Mucosa of descending colon (tissue), 3 donors: ENCODE data around the gene E2F2. TPM values are rescaled to one million over a fixed set of nuclear protein-coding genes. Genes with fewer than 3 reads are reported as not detected.
"Not testable (repeated sequence)": the region's sequence is repeated elsewhere in the genome, so short reads cannot be mapped to it uniquely, and the experiment has no call there.

Experiments
- ATAC-seq: fragments of 200-7000 bp; cut with Tn5 transposase; one replicate; pipeline ENCODE4 v1.9.1; 2020; ENCODE audit warnings: mild to moderate bottlenecking, moderate library complexity
- DNase-seq, 3 donors: peaks; one replicate each; pipeline ENCODE4 v3.0.0-alpha.2; 2020
- H3K36me3 ChIP-seq: fragments of 200-600 bp; one replicate; pipeline ENCODE4 v1.8.0; 2021; ENCODE audit warnings: low read depth, mild to moderate bottlenecking
- H3K4me1 ChIP-seq: fragments of 200-600 bp; one replicate; pipeline ENCODE4 v1.8.0; 2021; ENCODE audit warnings: low read depth, mild to moderate bottlenecking
- H3K4me3 ChIP-seq: fragments of 200-600 bp; one replicate; pipeline ENCODE4 v1.8.0; 2021; ENCODE audit warnings: mild to moderate bottlenecking
- H3K9me3 ChIP-seq: fragments of 200-600 bp; one replicate; pipeline ENCODE4 v1.8.0; 2021; ENCODE audit warnings: mild to moderate bottlenecking
- intact Hi-C, 2 donors: fragments of 100-400 bp; cut with DNase I in 1 of 2; cut with micrococcal nuclease in 1 of 2; formaldehyde crosslinking; loops; one replicate each; pipeline versions ENCODE4 v1.11.0 to v1.11.1; 2022; cut with DNase I, micrococcal nuclease
- total RNA-seq, 3 donors: library from RNA; stranded (reverse); fragmentation: NEBNext Ultra II Directional in 2 of 3; extraction: Animal tissue kit (Norgen Biotek cat#: 25700) in 2 of 3; gene quantifications; one replicate each; pipeline versions ENCODE4 v1.2.1 to v1.2.4, GENCODE V29; 2021 to 2023
- TF ChIP-seq, protein P1 (sequence below): fragments of 200-600 bp; IDR thresholded peaks from one replicate; pipeline ENCODE4 v1.8.0; 2022; ENCODE audit warnings: antibody characterized with exemption, mild to moderate bottlenecking
- donor health status: DM: no; HTN: no; CAD: no; lungs with moderate emphysema.
- donor health status: DM: no; HTN: no; CAD: no.
- donor health status: DM: no; HTN: yes; CAD: no.

Gene E2F2
- total RNA-seq, 3 donors from 2014 or later = 8.6 to 18.0 (median 14.5) TPM

DNA sequence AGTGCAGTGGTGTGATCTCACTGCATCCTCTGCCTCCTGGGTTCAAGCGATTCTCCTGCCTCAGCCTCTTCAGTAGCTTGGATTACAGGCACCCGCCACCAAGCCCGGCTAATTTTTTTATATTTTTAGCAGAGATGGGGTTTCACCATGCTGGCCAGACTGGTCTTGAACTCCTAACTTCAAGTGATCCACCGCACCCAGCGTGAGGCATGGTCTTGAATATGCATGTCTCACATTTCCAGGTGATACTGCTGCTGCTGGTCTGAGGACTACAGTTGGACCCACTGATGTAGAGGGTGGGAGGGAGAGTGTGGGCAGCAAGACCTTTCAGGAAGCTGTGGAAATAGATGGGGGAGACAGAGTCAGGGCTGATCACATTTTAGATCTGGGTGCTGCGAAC lies 25.2 kb downstream of the E2F2 start:
- TF ChIP-seq, protein P1, sequence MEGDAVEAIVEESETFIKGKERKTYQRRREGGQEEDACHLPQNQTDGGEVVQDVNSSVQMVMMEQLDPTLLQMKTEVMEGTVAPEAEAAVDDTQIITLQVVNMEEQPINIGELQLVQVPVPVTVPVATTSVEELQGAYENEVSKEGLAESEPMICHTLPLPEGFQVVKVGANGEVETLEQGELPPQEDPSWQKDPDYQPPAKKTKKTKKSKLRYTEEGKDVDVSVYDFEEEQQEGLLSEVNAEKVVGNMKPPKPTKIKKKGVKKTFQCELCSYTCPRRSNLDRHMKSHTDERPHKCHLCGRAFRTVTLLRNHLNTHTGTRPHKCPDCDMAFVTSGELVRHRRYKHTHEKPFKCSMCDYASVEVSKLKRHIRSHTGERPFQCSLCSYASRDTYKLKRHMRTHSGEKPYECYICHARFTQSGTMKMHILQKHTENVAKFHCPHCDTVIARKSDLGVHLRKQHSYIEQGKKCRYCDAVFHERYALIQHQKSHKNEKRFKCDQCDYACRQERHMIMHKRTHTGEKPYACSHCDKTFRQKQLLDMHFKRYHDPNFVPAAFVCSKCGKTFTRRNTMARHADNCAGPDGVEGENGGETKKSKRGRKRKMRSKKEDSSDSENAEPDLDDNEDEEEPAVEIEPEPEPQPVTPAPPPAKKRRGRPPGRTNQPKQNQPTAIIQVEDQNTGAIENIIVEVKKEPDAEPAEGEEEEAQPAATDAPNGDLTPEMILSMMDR = no peak
- Histone ChIP-seq H3K4me3 (no peak overlapping the region), H3K4me1 (no peaks in the 10 kb centered on the region), H3K9me3 (no peaks in the 10 kb centered on the region), H3K36me3 (no peaks in the 10 kb centered on the region)
- intact Hi-C loops = no loop called here
- ATAC-seq (no peak), DNase-seq (no peak)

DNA sequence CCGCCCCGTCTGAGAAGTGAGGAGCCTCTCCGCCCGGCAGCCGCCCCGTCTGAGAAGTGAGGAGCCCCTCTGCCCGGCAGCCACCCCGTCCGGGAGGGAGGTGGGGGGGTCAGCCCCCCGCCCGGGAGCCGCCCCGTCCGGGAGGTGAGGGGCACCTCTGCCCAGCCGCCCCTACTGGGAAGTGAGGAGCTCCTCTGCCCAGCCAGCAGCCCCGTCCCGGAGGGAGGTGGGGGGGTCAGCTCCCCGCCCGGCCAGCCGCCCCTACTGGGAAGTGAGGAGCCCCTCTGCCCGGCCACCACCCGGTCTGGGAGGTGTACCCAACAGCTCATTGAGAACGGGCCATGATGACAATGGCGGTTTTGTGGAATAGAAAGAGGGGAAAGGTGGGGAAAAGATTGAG lies 26.9 kb downstream of the E2F2 start:
- intact Hi-C loops, H3K4me3 ChIP-seq, H3K36me3 ChIP-seq, ATAC-seq, DNase-seq, H3K4me1 ChIP-seq, H3K9me3 ChIP-seq: not testable (repeated sequence)

DNA sequence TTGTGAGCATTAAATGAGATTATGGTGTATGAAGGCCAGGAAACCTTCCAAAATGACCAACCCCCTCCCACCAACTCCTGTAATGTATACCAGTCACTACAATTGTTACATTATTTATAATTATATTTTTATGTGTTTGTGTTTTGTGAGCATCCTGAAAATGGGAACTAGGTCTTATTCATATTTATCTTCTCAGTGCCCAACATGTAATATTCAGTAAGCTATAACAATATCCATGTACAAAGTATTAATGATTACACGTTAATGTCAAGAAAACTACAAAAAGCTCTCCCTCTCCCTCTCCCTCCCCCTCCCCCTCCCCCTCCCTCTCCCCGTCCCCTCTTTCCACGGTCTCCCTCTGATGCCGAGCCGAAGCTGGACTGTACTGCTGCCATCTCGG lies 28.1 kb downstream of the E2F2 start:
- TF ChIP-seq, protein P1 = no peak
- H3K9me3 ChIP-seq = no peaks in the 10 kb centered on the region
- H3K4me1 ChIP-seq = no peaks in the 10 kb centered on the region
- no peak overlapping the region for H3K4me3 ChIP-seq
- DNase-seq = no peak
- ATAC-seq = no peak
- H3K36me3 ChIP-seq = no peaks in the 10 kb centered on the region
- intact Hi-C loops = no loop called here

DNA sequence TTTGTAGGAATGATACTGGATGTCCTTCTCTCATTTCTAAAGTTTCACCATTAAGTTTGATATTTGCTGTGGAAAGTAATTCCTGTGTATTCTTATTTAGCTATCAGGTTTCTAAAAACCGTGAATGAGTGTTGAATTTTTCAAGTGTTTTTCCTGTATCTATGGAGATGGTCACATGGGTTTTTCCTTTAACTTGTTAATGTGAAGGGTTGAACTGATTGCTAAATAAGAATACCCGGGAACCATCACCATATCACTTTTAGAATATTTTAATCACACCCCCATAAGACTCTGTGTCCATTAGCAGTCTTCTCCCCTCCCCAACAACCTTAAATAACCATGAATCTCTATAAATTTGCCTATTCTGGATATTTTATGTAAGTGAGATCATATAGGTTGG lies 30.6 kb downstream of the E2F2 start:
- intact Hi-C loops = no loop called here
- TF ChIP-seq, protein P1 = no peak
- ATAC-seq = no peak
- Histone ChIP-seq H3K9me3 (no peaks in the 10 kb centered on the region), H3K4me3 (no peak overlapping the region), H3K36me3 (no peaks in the 10 kb centered on the region), H3K4me1 (no peaks in the 10 kb centered on the region)
- no peak for DNase-seq

DNA sequence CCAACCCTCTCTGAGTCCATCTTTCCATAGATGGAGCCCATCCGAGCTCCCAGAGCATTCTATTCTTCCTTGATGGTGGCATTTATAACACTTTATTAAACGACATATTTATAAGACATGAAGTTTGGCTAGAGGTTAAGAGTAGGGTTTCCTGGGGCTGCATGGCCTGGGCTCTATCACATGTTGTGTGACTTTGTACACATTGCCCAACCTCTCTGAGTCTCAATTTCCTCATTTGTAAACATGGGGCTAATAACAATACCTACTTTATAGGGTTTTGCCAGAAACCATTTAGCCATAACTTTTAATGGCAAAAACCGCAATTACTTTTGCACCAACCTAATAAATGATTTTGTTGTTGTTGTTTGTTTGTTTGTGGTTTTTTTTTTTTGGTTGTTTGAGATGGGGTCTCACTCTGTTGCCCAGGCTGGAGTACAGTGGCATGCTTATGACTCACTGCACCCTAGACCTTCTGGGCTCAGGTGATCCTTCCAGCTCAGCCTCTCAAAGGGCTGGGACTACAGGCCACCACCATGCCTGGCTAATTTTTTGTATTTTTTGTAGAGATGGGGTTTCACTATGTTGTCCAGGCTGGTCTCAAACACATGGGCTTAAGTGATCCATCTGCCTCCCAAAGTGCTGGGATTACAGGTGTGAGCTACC lies 33.1 kb downstream of the E2F2 start:
- Histone ChIP-seq H3K36me3 (no peaks in the 10 kb centered on the region), H3K9me3 (no peaks in the 10 kb centered on the region), H3K4me3 (no peak overlapping the region), H3K4me1 (no peaks in the 10 kb centered on the region)
- TF ChIP-seq, protein P1 = no peak
- DNase-seq (no peak), ATAC-seq (no peak)
- intact Hi-C loops = loop anchor here (2.0 to 5.0 kb wide), 2 partner anchors 43 to 44 kb away; no protein-coding TSS in a partner anchor

DNA sequence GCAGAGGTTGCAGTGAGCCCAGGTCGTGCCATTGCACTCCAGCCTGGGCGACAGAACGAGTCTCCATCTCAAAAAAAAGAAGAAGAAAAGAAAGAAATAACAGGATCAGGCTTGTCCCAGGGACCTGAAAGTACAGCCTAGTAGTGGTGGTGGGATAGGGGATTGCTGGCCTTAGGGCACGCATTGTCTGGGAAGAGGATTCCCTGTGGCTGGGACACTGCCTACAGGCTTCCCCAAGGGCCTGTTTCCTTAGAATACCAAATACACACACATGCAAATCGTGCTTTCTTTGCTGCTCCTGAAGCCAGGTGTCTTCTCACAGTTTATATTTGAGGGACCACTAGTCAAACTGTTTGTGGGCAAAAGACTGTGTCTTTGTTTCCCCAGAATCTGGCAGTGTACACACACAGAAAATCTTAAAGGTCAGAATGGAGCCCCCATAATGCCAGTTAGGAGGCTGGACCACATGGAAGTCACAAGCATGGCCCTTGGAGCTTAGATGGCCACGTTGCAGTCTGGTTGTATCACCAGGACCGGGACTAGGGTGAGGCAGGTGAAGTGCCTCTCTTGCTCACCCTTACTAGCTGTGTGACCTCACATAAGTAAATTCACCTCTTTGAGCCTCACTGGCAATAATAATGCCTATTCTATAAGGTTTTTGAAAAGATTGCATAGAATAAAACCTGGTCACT lies 34.4 kb downstream of the E2F2 start:
- Histone ChIP-seq H3K4me1 (no peaks in the 10 kb centered on the region), H3K9me3 (no peaks in the 10 kb centered on the region), H3K4me3 (no peak overlapping the region), H3K36me3 (no peaks in the 10 kb centered on the region)
- intact Hi-C loops = loop anchor here (2.0 to 5.0 kb wide), 2 partner anchors 44 to 46 kb away; no protein-coding TSS in a partner anchor
- TF ChIP-seq, protein P1 = no peak
- peak; percentile 6 for ATAC-seq
- DNase-seq = no peak

DNA sequence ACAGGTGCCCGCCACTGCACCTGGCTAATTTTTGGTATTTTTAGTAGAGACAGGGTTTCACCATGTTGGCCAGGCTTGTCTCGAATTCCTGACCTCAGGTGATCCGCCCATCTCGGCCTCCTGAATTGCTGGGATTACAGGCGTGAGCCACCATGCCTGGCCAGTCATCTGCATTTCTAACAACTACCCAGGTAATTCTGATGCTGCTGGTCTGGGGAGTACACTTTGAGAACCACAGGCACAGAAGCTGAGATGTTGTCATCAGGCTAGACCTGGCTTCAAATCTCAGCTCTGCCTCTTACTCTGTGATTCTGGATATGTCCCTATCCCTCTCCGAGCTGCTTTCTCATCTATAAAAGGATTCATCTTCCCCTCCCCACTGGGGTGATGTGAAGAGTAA lies 36.2 kb downstream of the E2F2 start:
- H3K4me1 ChIP-seq, H3K9me3 ChIP-seq, H3K4me3 ChIP-seq, DNase-seq, ATAC-seq, H3K36me3 ChIP-seq: not testable (repeated sequence)
- intact Hi-C loops = loop anchor here in 1 of 2 donors (5.0 kb wide), 1 partner anchor 47 kb away; no protein-coding TSS in a partner anchor

DNA sequence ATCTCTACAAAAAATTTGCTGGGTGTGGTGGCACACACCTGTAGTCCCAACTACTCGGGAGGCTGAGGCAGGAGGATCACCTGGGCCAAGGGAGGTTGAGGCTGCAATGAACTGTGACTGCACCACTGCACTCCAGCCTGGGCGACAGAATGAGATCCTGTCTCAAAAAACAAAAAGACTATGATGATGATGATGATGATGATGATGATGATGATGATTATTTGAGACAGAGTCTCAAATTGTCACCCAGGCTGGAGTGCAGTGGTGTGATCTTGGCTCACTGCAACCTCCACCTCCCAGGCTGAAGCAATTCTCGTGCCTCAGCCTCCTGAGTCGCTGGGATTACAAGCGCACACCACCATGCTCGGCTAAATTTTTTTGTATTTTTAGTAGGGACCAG lies 38.3 kb downstream of the E2F2 start:
- not testable (repeated sequence) for H3K4me1 ChIP-seq

More for the DNA sequence above, 38.3 kb downstream of the E2F2 start:
- DNase-seq, H3K4me3 ChIP-seq, H3K9me3 ChIP-seq, H3K36me3 ChIP-seq, ATAC-seq, intact Hi-C loops: not testable (repeated sequence)
